ENCODE measurements around the gene ANKRD33B.
"Not testable (repeated sequence)": the region's sequence is repeated elsewhere in the genome, so short reads cannot be mapped to it uniquely, and the experiment has no call there.

ANKRD33B gene

GRCh38 chr5:10662661-10663488 is 99.0 kb downstream of the ANKRD33B start:
- DNase-seq, result no peak

GRCh38 chr5:10663489-10664179 is 99.8 kb downstream of the ANKRD33B start:
- no peak for DNase-seq

- not testable (repeated sequence) for DNase-seq
These were observed 100.4 kb downstream of the ANKRD33B start for GRCh38 chr5:10664180-10664769.

- no peak for DNase-seq
These were observed 101.9 kb downstream of the ANKRD33B start for GRCh38 chr5:10665799-10666198.

GRCh38 chr5:10666531-10667299 is 102.8 kb downstream of the ANKRD33B start:
- no peak for DNase-seq

GRCh38 chr5:10667431-10668057 is 103.7 kb downstream of the ANKRD33B start:
- no peak for DNase-seq

GRCh38 chr5:10668697-10669096 is 104.8 kb downstream of the ANKRD33B start:
- no peak for DNase-seq

- DNase-seq, result no peak
These were observed 106.1 kb downstream of the ANKRD33B start for GRCh38 chr5:10669983-10670382.

- DNase-seq, result no peak
These were observed 107.5 kb downstream of the ANKRD33B start for GRCh38 chr5:10671041-10672008.

- DNase-seq, result no peak
These were observed 108.5 kb downstream of the ANKRD33B start for GRCh38 chr5:10672146-10673016.

GRCh38 chr5:10673017-10673389 is 109.1 kb downstream of the ANKRD33B start:
- DNase-seq, result no peak

- no peak for DNase-seq
These were observed 109.5 kb downstream of the ANKRD33B start for GRCh38 chr5:10673407-10673806.

- DNase-seq, result no peak
These were observed 110.2 kb downstream of the ANKRD33B start for GRCh38 chr5:10674096-10674495.

GRCh38 chr5:10674582-10674981 is 110.7 kb downstream of the ANKRD33B start:
- no peak for DNase-seq

GRCh38 chr5:10675177-10675700 is 111.4 kb downstream of the ANKRD33B start:
- no peak for DNase-seq

GRCh38 chr5:10676224-10676623 is 112.4 kb downstream of the ANKRD33B start:
- no peak for DNase-seq

GRCh38 chr5:10676946-10677345 is 113.1 kb downstream of the ANKRD33B start:
- DNase-seq, result no peak

- no peak for DNase-seq
These were observed 113.7 kb downstream of the ANKRD33B start for GRCh38 chr5:10677533-10677932.

- no peak for DNase-seq
These were observed 114.4 kb downstream of the ANKRD33B start for GRCh38 chr5:10678244-10678643.

GRCh38 chr5:10679336-10679988 is 115.6 kb downstream of the ANKRD33B start:
- DNase-seq, result no peak
